Endodermal cell (in vitro differentiated cells): ENCODE data around the gene LRRC36. TPM values are rescaled to one million over a fixed set of nuclear protein-coding genes. Genes with fewer than 3 reads are reported as not detected.

Experiments used
- DNase-seq: peaks from one replicate; pipeline ENCODE4 v3.0.0-alpha.2; 2017
- H3K27ac ChIP-seq: 2 replicates; pipeline ENCODE4 v1.5.1; 2013; ENCODE audit warnings: mild to moderate bottlenecking, low read depth, low read length, moderate library complexity
- H3K27me3 ChIP-seq: 2 replicates; pipeline ENCODE4 v1.6.1; 2013; ENCODE audit warnings: mild to moderate bottlenecking, low read length, moderate library complexity; ENCODE audit not compliant: insufficient read depth, control insufficient read depth, poor library complexity, severe bottlenecking
- H3K36me3 ChIP-seq: 2 replicates; pipeline ENCODE4 v1.7.0; 2013; ENCODE audit warnings: mild to moderate bottlenecking, low read length, moderate library complexity; ENCODE audit not compliant: control insufficient read depth, insufficient read depth
- H3K4me1 ChIP-seq: one replicate; pipeline ENCODE4 v1.7.0; 2013; ENCODE audit warnings: low read length; ENCODE audit not compliant: control insufficient read depth, insufficient read depth
- H3K4me3 ChIP-seq: 2 replicates; pipeline ENCODE4 v1.5.1; 2013; ENCODE audit warnings: mild to moderate bottlenecking, low read length, moderate library complexity
- H3K9ac ChIP-seq: 2 replicates; pipeline ENCODE4 v1.6.1; 2013; ENCODE audit warnings: mild to moderate bottlenecking, low read length, moderate library complexity; ENCODE audit not compliant: poor library complexity, severe bottlenecking; ENCODE audit errors: extremely low read depth
- H3K9me3 ChIP-seq: 2 replicates; pipeline ENCODE4 v1.6.1; 2013; ENCODE audit warnings: mild to moderate bottlenecking, low read length, moderate library complexity; ENCODE audit not compliant: control insufficient read depth
- H3K27ac Mint-ChIP-seq: 2 replicates; pipeline ENCODE4 v1.8.0; 2020; ENCODE audit warnings: mixed read lengths
- H3K27me3 Mint-ChIP-seq: 2 replicates; pipeline ENCODE4 v1.8.0; 2021; ENCODE audit warnings: mild to moderate bottlenecking, mixed read lengths; ENCODE audit not compliant: insufficient read depth
- H3K36me3 Mint-ChIP-seq: 2 replicates; pipeline ENCODE4 v1.8.0; 2020; ENCODE audit warnings: low read depth, mixed read lengths
- H3K4me1 Mint-ChIP-seq: 2 replicates; pipeline ENCODE4 v1.8.0; 2020; ENCODE audit warnings: mixed read lengths
- H3K4me3 Mint-ChIP-seq: 2 replicates; pipeline ENCODE4 v1.8.0; 2020; ENCODE audit warnings: mild to moderate bottlenecking, moderate library complexity, mixed read lengths
- H3K9me3 Mint-ChIP-seq: 2 replicates; pipeline ENCODE4 v1.8.0; 2020; ENCODE audit warnings: mild to moderate bottlenecking, mixed read lengths
- WGBS, 2 experiments: methylation state at CpG; one replicate each; pipeline versions ENCODE4 v1.1.5 to v1.1.7; 2013; ENCODE audit warnings: missing lambda C conversion rate in 2 of 2, mixed read lengths in 1 of 2; ENCODE audit not compliant: insufficient coverage in 1 of 2, insufficient read length in 1 of 2; 5-methylcytosine and 5-hydroxymethylcytosine counted together
- total RNA-seq, 2 donors: library from RNA; stranded (reverse); fragmentation: NEBNext Ultra II Directional in 1 of 2; extraction: Animal tissue kit (Norgen Biotek cat#: 25700) in 1 of 2; gene quantifications; 2 replicates in 1 of 2; 3 replicates in 1 of 2; pipeline ENCODE4 v1.2.1, GENCODE V29; 2021
- TF ChIP-seq, protein P1 (sequence below): fragments of 200-600 bp; sonication (generic); conservative IDR thresholded peaks from 2 replicates; pipeline ENCODE4 v1.5.0; 2021; ENCODE audit warnings: antibody characterized with exemption, mild to moderate bottlenecking

Gene LRRC36
- total RNA-seq, 2 donors from 2014 or later = 0.73 TPM; not detected in 1

DNA sequence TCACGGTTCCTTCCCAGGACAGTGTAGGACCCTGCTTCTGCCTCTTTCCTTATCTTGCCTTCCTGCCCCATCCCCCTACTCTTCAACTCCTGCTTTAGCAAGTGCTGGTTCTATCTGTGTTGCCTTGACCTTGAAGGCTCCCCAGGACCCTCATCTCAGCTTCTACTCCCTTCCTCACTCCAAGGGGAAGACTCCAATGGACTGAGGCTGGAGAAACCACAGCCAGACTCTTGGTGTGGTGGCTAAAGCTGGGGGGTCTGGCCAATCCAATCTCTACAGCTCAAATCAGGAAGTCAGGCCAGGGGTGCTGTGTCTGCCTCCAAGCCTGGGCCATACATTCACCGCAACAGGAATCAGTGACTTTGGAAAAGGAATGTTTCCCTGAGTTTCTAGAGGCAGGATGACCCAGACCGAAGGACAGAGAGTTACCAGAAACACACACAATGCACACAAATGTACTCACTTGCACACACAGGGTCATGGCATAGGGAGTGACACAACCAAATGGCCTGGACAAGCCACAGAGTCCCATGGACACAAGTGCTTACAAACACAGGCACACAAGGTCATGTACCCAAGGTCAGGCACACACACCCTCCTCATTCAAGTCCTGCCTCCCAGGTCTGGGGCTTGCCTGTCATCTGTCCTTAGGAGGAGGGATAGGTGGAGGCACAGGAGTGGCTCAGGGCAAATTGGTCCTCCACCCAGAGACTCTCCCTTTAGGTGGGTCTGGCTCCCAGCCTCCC is 102.6 kb downstream of the LRRC36 start:
- WGBS, 2 experiments = 99 to 100% methylated on average over 2 to 3 of the region's 3 CpGs
- peaks cover 14% of the 10 kb centered on the region for H3K4me1 ChIP-seq
- Mint-ChIP-seq H3K4me3 (no peak overlapping the region), H3K27me3 (peaks cover 31% of the 10 kb centered on the region), H3K9me3 (no peaks in the 10 kb centered on the region), H3K4me1 (peaks cover 41% of the 10 kb centered on the region), H3K36me3 (no peaks in the 10 kb centered on the region), H3K27ac (no peak overlapping the region)
- TF ChIP-seq, protein P1, sequence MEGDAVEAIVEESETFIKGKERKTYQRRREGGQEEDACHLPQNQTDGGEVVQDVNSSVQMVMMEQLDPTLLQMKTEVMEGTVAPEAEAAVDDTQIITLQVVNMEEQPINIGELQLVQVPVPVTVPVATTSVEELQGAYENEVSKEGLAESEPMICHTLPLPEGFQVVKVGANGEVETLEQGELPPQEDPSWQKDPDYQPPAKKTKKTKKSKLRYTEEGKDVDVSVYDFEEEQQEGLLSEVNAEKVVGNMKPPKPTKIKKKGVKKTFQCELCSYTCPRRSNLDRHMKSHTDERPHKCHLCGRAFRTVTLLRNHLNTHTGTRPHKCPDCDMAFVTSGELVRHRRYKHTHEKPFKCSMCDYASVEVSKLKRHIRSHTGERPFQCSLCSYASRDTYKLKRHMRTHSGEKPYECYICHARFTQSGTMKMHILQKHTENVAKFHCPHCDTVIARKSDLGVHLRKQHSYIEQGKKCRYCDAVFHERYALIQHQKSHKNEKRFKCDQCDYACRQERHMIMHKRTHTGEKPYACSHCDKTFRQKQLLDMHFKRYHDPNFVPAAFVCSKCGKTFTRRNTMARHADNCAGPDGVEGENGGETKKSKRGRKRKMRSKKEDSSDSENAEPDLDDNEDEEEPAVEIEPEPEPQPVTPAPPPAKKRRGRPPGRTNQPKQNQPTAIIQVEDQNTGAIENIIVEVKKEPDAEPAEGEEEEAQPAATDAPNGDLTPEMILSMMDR = no peak
- H3K4me3 ChIP-seq = no peak overlapping the region
- no peak overlapping the region for H3K9ac ChIP-seq
- H3K9me3 ChIP-seq = no peaks in the 10 kb centered on the region
- H3K27ac ChIP-seq = no peak overlapping the region
- no peak for DNase-seq
- no peaks in the 10 kb centered on the region for H3K36me3 ChIP-seq
- H3K27me3 ChIP-seq = peaks cover 24% of the 10 kb centered on the region

DNA sequence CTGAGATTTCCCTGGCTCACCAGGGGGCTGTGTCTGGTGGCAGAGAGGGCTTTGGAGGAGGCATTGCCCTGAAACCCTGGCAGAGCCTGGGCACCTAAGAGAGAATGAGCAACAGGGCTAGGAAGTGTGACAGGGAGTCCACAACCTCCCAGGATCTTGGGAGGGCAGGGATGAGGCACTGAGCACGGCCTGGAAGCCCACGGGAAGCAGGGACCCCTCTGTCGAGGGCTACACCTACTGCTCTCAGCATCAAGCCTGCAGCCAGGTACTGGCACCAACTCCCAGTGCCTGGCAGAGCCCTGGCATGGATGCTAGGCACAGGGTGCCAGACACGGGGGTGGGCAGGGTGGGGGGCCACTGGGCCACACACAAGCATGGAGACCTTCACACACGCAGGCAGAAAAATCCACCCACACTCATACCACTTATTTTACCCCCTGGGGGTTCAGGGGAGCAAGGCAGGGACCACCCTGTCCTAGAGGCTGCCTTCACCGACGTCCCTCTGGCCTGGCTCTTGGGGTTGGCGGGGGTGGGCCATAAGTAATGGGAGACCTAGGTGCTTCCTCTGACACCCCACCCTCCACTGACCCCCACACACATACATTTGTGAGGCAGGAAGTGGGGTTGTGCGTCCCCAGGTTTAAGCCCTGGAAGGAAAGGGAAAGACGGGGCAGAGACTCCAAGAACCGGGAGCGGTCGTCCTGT is 103.3 kb downstream of the LRRC36 start:
- Mint-ChIP-seq H3K4me3 (peak overlapping the region; percentile 59), H3K27me3 (peaks cover 33% of the 10 kb centered on the region), H3K4me1 (peaks cover 35% of the 10 kb centered on the region), H3K27ac (no peak overlapping the region), H3K9me3 (no peaks in the 10 kb centered on the region), H3K36me3 (no peaks in the 10 kb centered on the region)
- no peak for DNase-seq
- H3K27ac ChIP-seq = no peak overlapping the region
- H3K4me1 ChIP-seq = peaks cover 7% of the 10 kb centered on the region
- H3K9ac ChIP-seq = peak overlapping the region; percentile 15
- WGBS, 2 experiments = 43 to 72% methylated on average over 3 to 13 of the region's 13 CpGs
- H3K9me3 ChIP-seq = no peaks in the 10 kb centered on the region
- H3K27me3 ChIP-seq = peaks cover 24% of the 10 kb centered on the region
- H3K36me3 ChIP-seq = no peaks in the 10 kb centered on the region
- H3K4me3 ChIP-seq = peak overlapping the region; percentile 56
- TF ChIP-seq, protein P1 = no peak

DNA sequence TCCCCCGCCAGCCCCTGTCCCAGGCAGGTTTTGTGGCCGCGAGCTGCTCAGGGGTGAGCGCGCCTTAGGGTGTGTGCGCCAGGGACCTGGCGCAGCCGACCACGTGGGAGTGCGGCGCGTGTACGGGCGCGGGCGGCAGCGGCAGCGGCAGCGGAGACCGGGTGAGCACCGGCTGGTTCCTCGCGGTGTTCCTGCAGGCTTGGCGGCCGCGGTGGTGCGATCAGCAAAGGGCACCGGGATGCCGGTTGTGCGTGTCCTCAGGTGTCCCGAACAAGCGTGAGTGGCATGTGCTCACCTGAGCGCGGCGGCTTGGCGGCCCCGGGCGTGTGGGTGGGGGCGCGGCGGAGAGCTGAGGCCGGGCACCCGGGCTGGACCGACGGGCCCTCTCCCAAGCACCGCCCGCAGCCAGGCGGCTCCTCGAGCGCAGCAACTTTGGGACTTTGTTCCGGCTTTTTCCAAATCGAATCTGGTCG is 103.9 kb downstream of the LRRC36 start:
- H3K27me3 ChIP-seq = peaks cover 24% of the 10 kb centered on the region
- H3K9me3 Mint-ChIP-seq = no peaks in the 10 kb centered on the region
- no peak overlapping the region for H3K27ac Mint-ChIP-seq
- H3K36me3 ChIP-seq = no peaks in the 10 kb centered on the region
- no peaks in the 10 kb centered on the region for H3K9me3 ChIP-seq
- peak overlapping the region; percentile 59 for H3K4me3 Mint-ChIP-seq
- H3K4me1 ChIP-seq = peaks cover 6% of the 10 kb centered on the region
- no peaks in the 10 kb centered on the region for H3K36me3 Mint-ChIP-seq
- DNase-seq = no peak
- no peak overlapping the region for H3K27ac ChIP-seq
- peaks cover 29% of the 10 kb centered on the region for H3K4me1 Mint-ChIP-seq
- TF ChIP-seq, protein P1 = no peak
- H3K4me3 ChIP-seq = peak overlapping the region; percentile 56
- H3K9ac ChIP-seq = peak overlapping the region; percentile 15
- peaks cover 33% of the 10 kb centered on the region for H3K27me3 Mint-ChIP-seq
- 0 to 3% methylated on average over 12 to 53 of the region's 53 CpGs for WGBS, 2 experiments
